Activated T-cell treated with anti-CD3 and anti-CD28 coated beads for 48 hours (primary cell): ENCODE data around the gene TFRC.
"Not testable (repeated sequence)": the region's sequence is repeated elsewhere in the genome, so short reads cannot be mapped to it uniquely, and the experiment has no call there.

Experiments
- DNase-seq: peaks from one replicate; pipeline ENCODE4 v3.0.0-alpha.2; 2020; ENCODE audit warnings: low read depth

TFRC gene

DNA sequence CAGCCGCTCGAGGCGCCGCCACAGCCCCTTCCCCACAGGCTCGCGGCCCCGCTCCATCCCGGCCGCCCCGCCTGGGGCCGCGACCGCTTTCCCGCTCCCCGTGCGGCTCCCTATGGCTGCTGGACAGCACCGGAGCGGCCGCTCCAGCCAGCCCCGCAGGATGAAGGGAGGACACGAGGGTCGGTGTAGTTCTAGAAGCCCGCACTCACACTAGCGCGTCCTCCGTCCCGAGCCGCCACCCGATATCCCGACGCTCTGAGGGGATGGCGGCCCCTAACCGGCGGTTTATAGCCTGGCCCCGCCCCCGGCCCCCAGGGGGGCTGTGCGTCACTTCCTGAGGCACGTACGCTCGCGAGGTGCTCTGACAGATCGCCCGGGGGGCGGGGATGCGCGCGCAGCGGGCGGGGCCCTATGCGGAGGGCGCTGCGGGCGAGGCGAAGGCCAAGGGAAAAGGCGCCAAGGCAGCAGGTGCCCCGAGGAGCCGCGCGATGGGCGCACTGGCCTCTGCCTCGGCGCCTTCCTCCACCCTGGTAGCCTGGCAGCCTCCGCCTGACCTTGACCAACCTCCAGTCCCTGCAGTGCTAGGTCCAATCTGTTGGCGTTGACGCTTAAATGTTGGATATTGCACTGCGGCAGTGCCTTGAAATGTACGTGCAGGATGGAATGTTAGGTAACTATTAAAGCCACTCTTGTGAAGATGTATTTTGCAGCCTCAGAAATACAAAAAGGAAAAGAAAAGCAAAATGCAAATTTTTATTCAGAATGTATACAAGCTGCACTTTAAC is at the start of gene TFRC:
Gene TFRC, minus strand, starts transcription at position 257 of the 785 bp plus-strand sequence. CDS start 4,991 bp downstream, outside the sequence.
- peak; percentile 97 for DNase-seq

DNA sequence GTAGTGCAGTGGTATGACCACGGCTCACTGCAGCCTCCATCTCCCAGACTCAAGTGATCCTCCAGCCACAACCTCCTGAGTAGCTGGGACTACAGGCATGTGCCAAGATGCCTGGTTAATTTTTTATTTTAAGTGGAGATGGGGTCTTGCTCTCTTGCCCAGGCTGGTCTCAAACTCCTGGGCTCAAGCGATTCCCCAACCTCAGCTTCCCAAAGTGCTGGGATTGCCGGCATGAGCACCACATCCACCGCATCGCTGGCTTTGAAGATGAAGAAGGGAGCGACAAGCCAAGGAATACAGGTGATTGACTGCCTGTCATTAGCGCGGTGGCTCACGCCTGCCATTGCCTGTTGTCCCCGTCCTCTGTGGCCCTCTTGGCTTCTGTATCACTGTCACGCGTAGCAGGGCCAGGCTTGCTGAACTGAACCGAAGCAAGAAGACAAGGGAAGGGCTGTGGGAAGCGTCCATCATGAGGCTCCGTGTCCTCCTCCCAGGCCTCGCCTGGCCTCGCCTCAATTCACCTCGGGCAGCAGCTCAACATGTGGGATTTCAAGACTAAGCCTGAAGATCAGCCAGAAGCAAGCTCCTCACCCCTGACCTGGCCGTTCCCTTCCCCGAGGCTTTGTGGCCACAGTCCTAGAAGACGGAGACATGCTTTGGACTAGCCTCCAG is 46.4 kb upstream of the TFRC start:
- DNase-seq: no peak

DNA sequence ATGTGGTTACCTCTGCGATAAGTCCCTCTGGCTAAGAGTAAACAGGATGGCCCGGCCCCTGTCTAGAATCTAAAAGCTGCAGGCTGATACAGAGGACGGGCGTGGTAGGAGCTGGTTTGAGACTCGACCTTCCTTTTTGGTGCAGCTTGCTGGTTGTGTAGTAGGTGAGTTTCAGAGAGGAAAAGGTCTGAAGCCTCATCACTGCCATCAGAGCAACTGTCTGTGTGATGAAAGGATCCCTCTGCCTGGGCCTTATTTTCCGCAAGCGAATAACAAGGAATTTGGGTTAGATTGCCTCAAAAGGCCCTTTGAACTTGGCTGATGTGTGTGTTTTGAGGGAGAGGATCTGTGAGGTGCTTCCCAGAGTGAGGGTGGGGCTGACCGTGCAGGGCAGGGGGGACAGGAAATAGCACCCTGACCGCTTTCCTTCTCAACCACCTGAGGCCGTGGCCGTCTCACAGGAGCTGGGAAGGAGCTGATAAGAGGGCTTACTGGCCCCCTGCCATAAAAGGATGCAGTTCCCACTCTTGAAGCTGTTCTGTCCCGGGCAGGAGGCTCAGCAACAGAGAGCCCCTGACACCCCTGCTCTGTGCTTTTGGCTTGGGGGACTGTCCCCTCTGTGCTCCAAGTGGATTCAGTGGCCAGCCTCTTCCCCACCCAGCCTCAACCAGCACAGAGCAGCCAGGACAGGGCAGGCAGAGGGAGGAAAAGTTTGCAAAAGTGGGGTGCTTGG is 45.6 kb upstream of the TFRC start:
- DNase-seq: no peak

- no peak for DNase-seq
Observed at GRCh38 chr3:196124608-196125007, 42.7 kb upstream of the TFRC start.

DNA sequence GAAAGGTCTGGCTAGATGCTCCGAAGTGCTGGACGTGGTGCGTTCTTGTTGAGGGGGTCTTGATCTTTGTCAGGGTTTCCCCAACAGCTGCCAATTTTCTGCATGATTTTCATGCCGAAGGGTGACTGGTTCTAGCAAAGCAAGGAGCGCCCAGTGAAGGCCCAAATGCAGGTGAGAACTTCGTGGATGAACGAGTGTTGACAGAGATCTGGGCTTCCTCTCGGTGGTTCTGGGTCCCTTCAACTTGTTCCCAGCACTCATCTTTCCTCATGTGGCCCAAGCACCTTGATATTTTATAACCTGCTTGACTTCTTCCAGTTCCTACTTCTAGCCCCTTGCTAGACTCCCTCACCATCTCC is 40.8 kb upstream of the TFRC start:
- DNase-seq: no peak

- no peak for DNase-seq
Observed at GRCh38 chr3:196122021-196122687, 40.3 kb upstream of the TFRC start.

GRCh38 chr3:196121066-196121465 is 39.2 kb upstream of the TFRC start:
- no peak for DNase-seq

DNA sequence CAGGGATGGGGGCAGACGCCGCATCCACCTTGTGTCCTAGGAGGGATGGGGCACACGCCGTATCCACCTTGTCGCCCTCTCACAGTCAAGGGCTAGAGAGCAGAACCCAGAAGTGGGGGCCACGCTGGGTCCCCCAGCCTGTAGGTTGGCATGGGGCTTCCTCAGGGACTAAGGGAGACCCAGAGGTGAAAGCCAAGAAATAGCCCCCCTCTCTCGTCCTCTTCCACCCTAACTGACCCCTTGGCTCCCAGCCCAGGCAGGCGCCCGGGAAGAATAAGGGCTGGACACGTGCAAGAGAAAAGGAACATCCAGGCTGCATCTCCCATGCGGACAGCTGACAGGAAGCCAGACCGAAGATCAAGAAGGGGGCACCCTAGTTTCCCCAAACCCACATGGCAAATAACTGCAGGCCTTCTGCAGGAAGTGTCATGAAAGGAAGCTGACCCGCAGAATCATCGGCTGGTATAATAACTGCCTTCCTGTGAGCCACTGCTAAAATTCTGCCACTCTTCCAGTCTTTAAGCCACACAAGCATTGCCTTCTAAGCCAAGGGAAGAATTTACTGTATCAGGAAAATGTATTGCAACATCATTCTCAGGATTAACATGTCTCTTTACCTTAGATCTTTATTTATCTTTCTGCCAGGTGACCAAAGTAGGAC is 38.5 kb upstream of the TFRC start:
- no peak for DNase-seq

- no peak for DNase-seq
Observed at GRCh38 chr3:196117809-196118208, 35.9 kb upstream of the TFRC start.

DNA sequence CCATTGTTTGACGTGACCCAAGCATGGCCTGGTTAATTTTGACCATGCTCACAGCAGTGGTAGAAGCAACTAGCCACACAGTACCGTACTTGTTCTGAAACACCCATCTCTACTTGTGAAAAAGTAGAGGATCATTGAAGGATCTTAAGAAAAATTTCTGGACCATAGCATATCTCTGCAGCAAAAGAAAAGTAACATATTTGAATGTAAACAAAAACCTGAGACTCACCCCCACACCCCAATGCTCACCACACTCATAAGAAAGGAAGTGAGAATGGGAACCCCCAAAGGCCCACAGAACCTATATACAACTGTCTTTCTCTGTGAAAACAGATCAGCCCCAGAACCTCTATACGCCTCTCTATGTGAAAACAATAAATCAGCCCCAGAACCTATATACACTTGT is 33.8 kb upstream of the TFRC start:
- no peak for DNase-seq

- DNase-seq: no peak
Observed at GRCh38 chr3:196111939-196112386, 30.1 kb upstream of the TFRC start.

- DNase-seq: no peak
Observed at GRCh38 chr3:196108075-196108743, 26.3 kb upstream of the TFRC start.

GRCh38 chr3:196104707-196105106 is 22.8 kb upstream of the TFRC start:
- not testable (repeated sequence) for DNase-seq

- not testable (repeated sequence) for DNase-seq
Observed at GRCh38 chr3:196098365-196098980, 16.6 kb upstream of the TFRC start.

DNA sequence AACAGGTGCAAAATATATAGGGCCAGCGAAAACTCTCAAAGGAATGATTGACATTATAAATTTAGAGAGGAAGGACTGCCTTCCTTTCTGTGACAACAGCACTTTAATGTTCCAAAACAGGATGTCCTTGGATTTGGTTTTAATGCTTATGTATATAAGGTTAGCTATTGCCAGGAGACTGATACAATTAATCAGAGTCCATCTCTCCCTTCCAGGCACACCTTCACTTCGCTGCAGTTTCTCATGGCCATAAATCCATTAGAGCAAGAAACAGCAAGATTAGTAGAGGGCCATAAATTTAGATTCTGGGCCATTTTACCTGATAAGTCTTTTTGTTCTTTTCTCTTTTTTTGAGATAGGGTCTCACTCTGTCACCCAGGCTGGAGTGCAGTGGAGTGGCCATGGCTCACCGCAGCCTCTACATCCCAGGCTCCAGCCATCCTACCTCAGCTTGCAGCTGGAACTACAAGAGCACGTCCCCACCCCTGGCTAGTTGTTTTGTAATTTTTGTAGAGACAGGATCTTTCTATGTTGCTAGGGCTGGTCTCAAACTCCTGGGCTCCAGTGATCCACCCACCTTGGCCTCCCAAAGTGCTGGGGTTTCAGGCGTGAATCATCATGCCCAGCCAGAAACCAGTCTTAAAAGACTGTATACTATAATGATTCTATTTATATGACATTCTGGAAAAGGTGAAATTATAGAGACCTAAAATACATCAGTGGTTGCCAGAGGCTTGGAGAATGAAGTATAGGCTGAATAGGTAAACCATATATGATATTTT is 15.7 kb upstream of the TFRC start:
- DNase-seq: no peak

- no peak for DNase-seq
Observed at GRCh38 chr3:196096382-196096953, 14.6 kb upstream of the TFRC start.

DNA sequence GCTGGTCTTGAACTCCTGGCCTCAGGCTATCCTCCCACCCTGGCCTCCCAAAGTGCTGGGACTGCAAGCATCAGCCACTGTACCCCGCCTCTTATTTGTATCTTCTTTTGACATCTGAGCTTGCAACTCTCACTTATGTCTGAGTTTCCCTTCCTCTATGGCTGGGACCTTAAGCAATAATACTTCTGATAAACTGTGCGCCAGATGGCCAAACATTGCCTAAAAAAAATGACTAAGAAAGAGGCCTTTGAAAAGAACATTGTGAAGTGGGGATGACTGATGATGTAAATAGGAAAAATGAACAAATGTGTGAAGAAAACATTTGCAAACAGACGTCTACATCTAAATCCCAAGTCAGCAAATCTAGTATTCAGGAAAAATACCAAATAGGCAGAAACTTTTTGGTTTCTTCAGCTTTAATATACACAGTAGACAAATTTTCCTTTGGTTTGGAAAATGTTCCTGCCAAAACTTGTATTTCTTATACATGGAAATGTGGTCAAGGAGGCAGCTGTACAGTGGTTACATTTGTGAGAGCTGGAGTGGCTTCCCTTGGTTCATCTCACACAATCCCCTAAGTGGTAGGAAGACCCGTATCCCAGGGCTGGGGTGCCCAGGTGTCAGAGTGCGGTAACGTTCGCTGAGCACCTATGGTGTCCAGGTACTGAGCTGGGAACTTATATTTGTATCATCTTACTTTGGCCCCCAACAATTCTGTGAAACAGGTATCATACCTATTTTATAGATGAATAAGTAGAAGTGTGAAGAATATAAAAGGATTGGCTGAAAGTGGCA is 11.6 kb upstream of the TFRC start:
- DNase-seq: no peak

GRCh38 chr3:196087906-196088305 is 6.0 kb upstream of the TFRC start:
- DNase-seq: no peak

- DNase-seq: no peak
Observed at GRCh38 chr3:196082619-196082971, 705 bp upstream of the TFRC start.
